ENCODE measurements around the gene NOP9. TPM values are rescaled to one million over a fixed set of nuclear protein-coding genes. Genes with fewer than 3 reads are reported as not detected.

NOP9 gene
- total RNA-seq, 1 donor from 2014 or later = 23.5 TPM

GRCh38 chr14:24315807-24316596, 16.4 kb downstream of the NOP9 start:
- Histone ChIP-seq H3K4me1 (ENCODE audit: insufficient read depth, low read length) (peaks cover 15% of the 10 kb centered on the region), H3K79me2 (ENCODE audit: insufficient read depth, low read length) (no peaks in the 10 kb centered on the region), H3K9me3 (ENCODE audit: insufficient read depth, low read depth, low read length) (no peaks in the 10 kb centered on the region), H3K27ac (ENCODE audit: low read depth, low read length) (no peak overlapping the region), H2AFZ (ENCODE audit: low read depth, low read length) (peak overlapping the region; percentile 52), H4K20me1 (ENCODE audit: insufficient read depth, low read length) (peaks cover 12% of the 10 kb centered on the region), H3K4me3 (ENCODE audit: insufficient read depth, low read depth, low read length) (no peak overlapping the region), H3K9ac (ENCODE audit: low read length) (no peak overlapping the region), H3K4me2 (ENCODE audit: low read length) (no peak overlapping the region), H3K27me3 (ENCODE audit: insufficient read depth, low read length) (peaks cover 29% of the 10 kb centered on the region), H3K36me3 (ENCODE audit: insufficient read depth, low read length) (no peaks in the 10 kb centered on the region)
- Mint-ChIP-seq H3K4me3 (ENCODE audit: unreplicated experiment) (no peak overlapping the region), H3K27ac (ENCODE audit: unreplicated experiment) (no peak overlapping the region), H3K4me1 (ENCODE audit: low read depth, unreplicated experiment) (peaks cover 6% of the 10 kb centered on the region), H3K27me3 (ENCODE audit: low read depth, unreplicated experiment) (peaks cover 27% of the 10 kb centered on the region), H3K36me3 (ENCODE audit: low read depth, unreplicated experiment) (peaks cover 5% of the 10 kb centered on the region), H3K9me3 (ENCODE audit: unreplicated experiment) (peaks cover 2% of the 10 kb centered on the region)
- TF ChIP-seq EZH2 (IDR thresholded peaks at IDR 0.05; ENCODE audit: insufficient read depth, low read length) = peak; percentile 37
- TF ChIP-seq, protein P1, sequence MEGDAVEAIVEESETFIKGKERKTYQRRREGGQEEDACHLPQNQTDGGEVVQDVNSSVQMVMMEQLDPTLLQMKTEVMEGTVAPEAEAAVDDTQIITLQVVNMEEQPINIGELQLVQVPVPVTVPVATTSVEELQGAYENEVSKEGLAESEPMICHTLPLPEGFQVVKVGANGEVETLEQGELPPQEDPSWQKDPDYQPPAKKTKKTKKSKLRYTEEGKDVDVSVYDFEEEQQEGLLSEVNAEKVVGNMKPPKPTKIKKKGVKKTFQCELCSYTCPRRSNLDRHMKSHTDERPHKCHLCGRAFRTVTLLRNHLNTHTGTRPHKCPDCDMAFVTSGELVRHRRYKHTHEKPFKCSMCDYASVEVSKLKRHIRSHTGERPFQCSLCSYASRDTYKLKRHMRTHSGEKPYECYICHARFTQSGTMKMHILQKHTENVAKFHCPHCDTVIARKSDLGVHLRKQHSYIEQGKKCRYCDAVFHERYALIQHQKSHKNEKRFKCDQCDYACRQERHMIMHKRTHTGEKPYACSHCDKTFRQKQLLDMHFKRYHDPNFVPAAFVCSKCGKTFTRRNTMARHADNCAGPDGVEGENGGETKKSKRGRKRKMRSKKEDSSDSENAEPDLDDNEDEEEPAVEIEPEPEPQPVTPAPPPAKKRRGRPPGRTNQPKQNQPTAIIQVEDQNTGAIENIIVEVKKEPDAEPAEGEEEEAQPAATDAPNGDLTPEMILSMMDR (IDR thresholded peaks at IDR 0.05; ENCODE audit: insufficient read depth, low read depth, low read length) = no peak
- FAIRE-seq (no peak), DNase-seq (ENCODE audit: low read depth) (no peak)

DNA sequence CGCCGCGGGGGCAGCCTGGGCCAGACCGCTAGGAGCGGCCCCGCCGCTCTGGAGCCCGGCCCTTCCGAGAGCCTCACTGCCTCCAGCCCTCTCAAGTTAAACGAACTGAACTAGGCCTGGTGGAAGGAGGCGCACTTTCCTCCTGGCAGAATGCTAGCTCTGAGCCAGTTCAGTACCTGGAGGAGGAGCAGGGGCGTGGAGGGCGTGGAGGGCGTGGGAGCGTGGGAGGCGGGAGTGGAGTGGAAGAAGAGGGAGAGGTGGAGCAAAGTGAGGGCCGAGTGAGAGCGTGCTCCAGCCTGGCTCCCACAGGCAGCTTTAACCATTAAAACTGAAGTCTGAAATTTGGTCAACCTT, 16.9 kb downstream of the NOP9 start:
- Mint-ChIP-seq H3K27me3 (ENCODE audit: low read depth, unreplicated experiment) (peaks cover 27% of the 10 kb centered on the region), H3K9me3 (ENCODE audit: unreplicated experiment) (peaks cover 2% of the 10 kb centered on the region), H3K4me1 (ENCODE audit: low read depth, unreplicated experiment) (peaks cover 7% of the 10 kb centered on the region), H3K36me3 (ENCODE audit: low read depth, unreplicated experiment) (peaks cover 5% of the 10 kb centered on the region), H3K4me3 (ENCODE audit: unreplicated experiment) (no peak overlapping the region), H3K27ac (ENCODE audit: unreplicated experiment) (no peak overlapping the region)
- FAIRE-seq (no peak), DNase-seq (ENCODE audit: low read depth) (no peak)
- peaks cover 12% of the 10 kb centered on the region for H3K4me1 ChIP-seq (ENCODE audit: insufficient read depth, low read length)
- no peak overlapping the region for H3K4me2 ChIP-seq (ENCODE audit: low read length)
- no peaks in the 10 kb centered on the region for H3K79me2 ChIP-seq (ENCODE audit: insufficient read depth, low read length)
- TF ChIP-seq, protein P1 (IDR thresholded peaks at IDR 0.05; ENCODE audit: insufficient read depth, low read depth, low read length) = no peak
- no peak for TF ChIP-seq EZH2 (IDR thresholded peaks at IDR 0.05; ENCODE audit: insufficient read depth, low read length)
- H3K9ac ChIP-seq (ENCODE audit: low read length) = no peak overlapping the region
- H2AFZ ChIP-seq (ENCODE audit: low read depth, low read length) = peak overlapping the region; percentile 52
- H3K9me3 ChIP-seq (ENCODE audit: insufficient read depth, low read depth, low read length) = no peaks in the 10 kb centered on the region
- H3K36me3 ChIP-seq (ENCODE audit: insufficient read depth, low read length) = no peaks in the 10 kb centered on the region
- peaks cover 12% of the 10 kb centered on the region for H4K20me1 ChIP-seq (ENCODE audit: insufficient read depth, low read length)
- no peak overlapping the region for H3K27ac ChIP-seq (ENCODE audit: low read depth, low read length)
- H3K27me3 ChIP-seq (ENCODE audit: insufficient read depth, low read length) = peaks cover 31% of the 10 kb centered on the region
- no peak overlapping the region for H3K4me3 ChIP-seq (ENCODE audit: insufficient read depth, low read depth, low read length)

Data from astrocyte (in vitro differentiated cells and primary cell).